OCI-LY7 (cell line): Measurements from ENCODE around the gene MAP1A. TPM values are rescaled to one million over a fixed set of nuclear protein-coding genes. Genes with fewer than 3 reads are reported as not detected.

Experiments
- BruUV-seq: library from RNA; stranded (reverse); fragments of 400-500 nt; replicated peaks from 2 replicates; lab custom pipeline; 2021; lab: Mats Ljungman, UMichigan
- CTCF ChIA-PET: fragments of 300-600 bp; sonication (Branson Sonifier 250); formaldehyde crosslinking; loops from one replicate; lab custom pipeline; 2022; ENCODE audit warnings: antibody characterized with exemption; ENCODE audit not compliant: unreplicated experiment; lab: Charles Lee
- POLR2A ChIA-PET: fragments of 300-600 bp; sonication (Branson Sonifier 250); formaldehyde crosslinking; loops from one replicate; lab custom pipeline; 2022; ENCODE audit warnings: antibody characterized with exemption; lab: Charles Lee
- DNase-seq: peaks from one replicate; pipeline ENCODE4 v3.0.0-alpha.2; 2015; ENCODE audit warnings: low spot score
- H2AFZ ChIP-seq: fragments of 200-600 bp; sonication (generic), shearing (Covaris generic); 2 replicates; pipeline ENCODE4 v1.6.1; 2014; ENCODE audit warnings: mild to moderate bottlenecking, antibody characterized with exemption, low read length, moderate library complexity
- H3K27ac ChIP-seq: fragments of 200-600 bp; sonication (generic); 2 replicates; pipeline ENCODE4 v1.5.1; 2014; ENCODE audit warnings: mixed run types, low read depth, mild to moderate bottlenecking, moderate library complexity, low read length, inconsistent platforms; ENCODE audit not compliant: poor library complexity, severe bottlenecking
- H3K36me3 ChIP-seq: fragments of 200-600 bp; sonication (generic); 2 replicates; pipeline ENCODE4 v1.6.1; 2014; ENCODE audit warnings: mild to moderate bottlenecking, antibody characterized with exemption, low read length, moderate library complexity, mixed read lengths; ENCODE audit not compliant: insufficient read depth
- H3K4me1 ChIP-seq: fragments of 200-600 bp; sonication (generic); 2 replicates; pipeline ENCODE4 v1.5.1; 2014; ENCODE audit warnings: mild to moderate bottlenecking, low read length; ENCODE audit not compliant: insufficient read depth, poor library complexity, severe bottlenecking
- H3K4me2 ChIP-seq: fragments of 200-600 bp; sonication (generic); 2 replicates; pipeline ENCODE4 v1.6.1; 2014; ENCODE audit warnings: mild to moderate bottlenecking, low read length
- H3K4me3 ChIP-seq: fragments of 200-600 bp; sonication (generic); 2 replicates; pipeline ENCODE4 v1.5.1; 2014; ENCODE audit warnings: mild to moderate bottlenecking, low read depth, low read length; ENCODE audit not compliant: poor library complexity, severe bottlenecking
- H3K79me2 ChIP-seq: fragments of 200-600 bp; sonication (generic); 2 replicates; pipeline ENCODE4 v1.6.1; 2016; ENCODE audit warnings: low read depth, mild to moderate bottlenecking, low read length, moderate library complexity, mixed read lengths; ENCODE audit not compliant: insufficient read depth
- H3K9me2 ChIP-seq: fragments of 200-600 bp; sonication (generic); 2 replicates; pipeline ENCODE4 v1.6.1; 2016; ENCODE audit warnings: mild to moderate bottlenecking, low read length, mixed read lengths; ENCODE audit not compliant: insufficient read depth
- H3K9me3 ChIP-seq: fragments of 200-600 bp; sonication (generic); 2 replicates; pipeline ENCODE4 v1.6.1; 2014; ENCODE audit warnings: mild to moderate bottlenecking, mixed run types, low read length, mixed read lengths
- H4K20me1 ChIP-seq: fragments of 200-600 bp; sonication (generic); 2 replicates; pipeline ENCODE4 v1.6.1; 2014; ENCODE audit warnings: mild to moderate bottlenecking, antibody characterized with exemption, low read length, moderate library complexity, mixed read lengths; ENCODE audit not compliant: insufficient read depth
- EZH2phosphoT487 ChIP-seq: fragments of 200-600 bp; sonication (generic); IDR thresholded peaks from 2 replicates; pipeline ENCODE4 v1.6.1; 2018; ENCODE audit warnings: low read depth, borderline replicate concordance, mild to moderate bottlenecking, mixed run types, antibody characterized with exemption, low read length, moderate library complexity, mixed read lengths
- intact Hi-C: fragments of 100-400 bp; cut with micrococcal nuclease; formaldehyde crosslinking; loops from one replicate; pipeline ENCODE4 v1.10.0; 2022; ENCODE audit not compliant: unreplicated experiment
- total RNA-seq, 2 experiments: library from RNA; depleted of rRNA in 1 of 2; stranded (reverse); fragments of >200 nt in 1 of 2; shearing (Covaris generic) in 1 of 2; gene quantifications; 2 replicates each; pipeline ENCODE4 v1.2.3, GENCODE V29; 2014 to 2022
- TF ChIP-seq, protein P1 (sequence below): fragments of 200-600 bp; sonication (generic); conservative IDR thresholded peaks from 2 replicates; pipeline ENCODE4 v1.5.1; 2014; ENCODE audit warnings: mild to moderate bottlenecking, antibody characterized with exemption, low read length, moderate library complexity, mixed read lengths

MAP1A gene
- total RNA-seq, 2 experiments from 2014 or later: 3.3 to 3.8 TPM

DNA sequence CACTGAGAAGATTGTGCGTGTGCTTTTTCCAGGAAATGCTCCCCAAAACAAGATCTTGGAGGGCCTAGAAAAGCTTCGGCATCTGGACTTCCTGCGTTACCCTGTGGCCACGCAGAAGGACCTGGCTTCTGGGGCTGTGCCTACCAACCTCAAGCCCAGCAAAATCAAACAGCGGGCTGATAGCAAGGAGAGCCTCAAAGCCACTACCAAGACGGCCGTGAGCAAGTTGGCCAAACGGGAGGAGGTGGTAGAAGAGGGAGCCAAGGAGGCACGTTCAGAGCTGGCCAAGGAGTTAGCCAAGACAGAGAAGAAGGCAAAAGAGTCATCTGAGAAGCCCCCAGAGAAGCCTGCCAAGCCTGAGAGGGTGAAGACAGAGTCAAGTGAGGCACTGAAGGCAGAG, 4.8 kb downstream of the MAP1A start:
- Histone ChIP-seq H2AFZ (no peak overlapping the region), H4K20me1 (no peaks in the 10 kb centered on the region), H3K4me2 (no peak overlapping the region), H3K36me3 (peaks cover 5% of the 10 kb centered on the region; the same call in 1 of the 2 replicates), H3K9me2 (no peaks in the 10 kb centered on the region), H3K4me3 (no peak overlapping the region), H3K9me3 (no peaks in the 10 kb centered on the region), H3K79me2 (no peaks in the 10 kb centered on the region), H3K4me1 (peaks cover 33% of the 10 kb centered on the region), H3K27ac (no peak overlapping the region)
- DNase-seq: no peak
- intact Hi-C loops: no loop called here
- no peak for TF ChIP-seq EZH2phosphoT487
- TF ChIP-seq, protein P1, sequence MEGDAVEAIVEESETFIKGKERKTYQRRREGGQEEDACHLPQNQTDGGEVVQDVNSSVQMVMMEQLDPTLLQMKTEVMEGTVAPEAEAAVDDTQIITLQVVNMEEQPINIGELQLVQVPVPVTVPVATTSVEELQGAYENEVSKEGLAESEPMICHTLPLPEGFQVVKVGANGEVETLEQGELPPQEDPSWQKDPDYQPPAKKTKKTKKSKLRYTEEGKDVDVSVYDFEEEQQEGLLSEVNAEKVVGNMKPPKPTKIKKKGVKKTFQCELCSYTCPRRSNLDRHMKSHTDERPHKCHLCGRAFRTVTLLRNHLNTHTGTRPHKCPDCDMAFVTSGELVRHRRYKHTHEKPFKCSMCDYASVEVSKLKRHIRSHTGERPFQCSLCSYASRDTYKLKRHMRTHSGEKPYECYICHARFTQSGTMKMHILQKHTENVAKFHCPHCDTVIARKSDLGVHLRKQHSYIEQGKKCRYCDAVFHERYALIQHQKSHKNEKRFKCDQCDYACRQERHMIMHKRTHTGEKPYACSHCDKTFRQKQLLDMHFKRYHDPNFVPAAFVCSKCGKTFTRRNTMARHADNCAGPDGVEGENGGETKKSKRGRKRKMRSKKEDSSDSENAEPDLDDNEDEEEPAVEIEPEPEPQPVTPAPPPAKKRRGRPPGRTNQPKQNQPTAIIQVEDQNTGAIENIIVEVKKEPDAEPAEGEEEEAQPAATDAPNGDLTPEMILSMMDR: no peak
- ChIA-PET POLR2A (interaction anchor here (0.9 to 1.1 kb wide), 2 partner anchors 11 to 249 kb away, joined by 4 read pairs; no protein-coding TSS in a partner anchor), CTCF (no interaction called here)
- BruUV-seq: no TSS peak

DNA sequence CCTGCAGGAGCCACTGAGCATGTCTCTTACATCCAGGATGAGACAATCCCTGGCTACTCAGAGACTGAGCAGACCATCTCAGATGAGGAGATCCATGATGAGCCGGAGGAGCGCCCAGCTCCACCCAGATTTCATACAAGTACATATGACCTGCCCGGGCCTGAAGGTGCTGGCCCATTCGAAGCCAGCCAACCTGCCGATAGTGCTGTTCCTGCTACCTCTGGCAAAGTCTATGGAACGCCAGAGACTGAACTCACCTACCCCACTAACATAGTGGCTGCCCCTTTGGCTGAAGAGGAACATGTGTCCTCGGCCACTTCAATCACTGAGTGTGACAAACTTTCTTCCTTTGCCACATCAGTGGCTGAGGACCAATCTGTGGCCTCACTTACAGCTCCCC, 6.2 kb downstream of the MAP1A start:
- intact Hi-C loops: no loop called here
- peaks cover 5% of the 10 kb centered on the region; the same call in 1 of the 2 replicates for H3K36me3 ChIP-seq
- no peak overlapping the region for H3K4me3 ChIP-seq
- no peaks in the 10 kb centered on the region for H3K79me2 ChIP-seq
- TF ChIP-seq, protein P1: no peak
- TF ChIP-seq EZH2phosphoT487: no peak
- H2AFZ ChIP-seq: no peak overlapping the region
- POLR2A ChIA-PET: no interaction called here
- no peaks in the 10 kb centered on the region for H3K9me2 ChIP-seq
- peaks cover 22% of the 10 kb centered on the region for H3K4me1 ChIP-seq
- H3K9me3 ChIP-seq: no peaks in the 10 kb centered on the region
- DNase-seq: no peak
- CTCF ChIA-PET: no interaction called here
- H4K20me1 ChIP-seq: no peaks in the 10 kb centered on the region
- H3K27ac ChIP-seq: no peak overlapping the region
- BruUV-seq: no TSS peak
- H3K4me2 ChIP-seq: no peak overlapping the region

DNA sequence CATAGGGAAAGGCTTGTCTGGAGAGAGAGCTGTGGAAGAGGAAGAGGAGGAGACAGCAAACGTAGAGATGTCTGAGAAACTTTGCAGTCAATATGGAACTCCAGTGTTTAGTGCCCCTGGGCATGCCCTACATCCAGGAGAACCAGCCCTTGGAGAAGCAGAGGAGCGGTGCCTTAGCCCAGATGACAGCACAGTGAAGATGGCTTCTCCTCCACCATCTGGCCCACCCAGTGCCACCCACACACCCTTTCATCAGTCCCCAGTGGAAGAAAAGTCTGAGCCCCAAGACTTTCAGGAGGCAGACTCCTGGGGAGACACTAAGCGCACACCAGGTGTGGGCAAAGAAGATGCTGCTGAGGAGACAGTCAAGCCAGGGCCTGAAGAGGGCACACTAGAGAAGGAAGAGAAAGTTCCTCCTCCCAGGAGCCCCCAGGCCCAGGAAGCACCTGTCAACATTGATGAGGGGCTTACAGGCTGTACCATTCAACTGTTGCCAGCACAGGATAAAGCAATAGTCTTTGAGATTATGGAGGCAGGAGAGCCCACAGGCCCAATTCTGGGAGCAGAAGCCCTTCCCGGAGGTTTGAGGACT, 6.9 kb downstream of the MAP1A start:
- intact Hi-C loops: no loop called here
- POLR2A ChIA-PET: no interaction called here
- Histone ChIP-seq H4K20me1 (no peaks in the 10 kb centered on the region), H2AFZ (0 out of 2 replicates have a peak overlapping the region, but pooled peaks have one; percentile 11), H3K9me2 (no peaks in the 10 kb centered on the region), H3K27ac (no peak overlapping the region), H3K36me3 (peaks cover 5% of the 10 kb centered on the region; the same call in 1 of the 2 replicates), H3K9me3 (no peaks in the 10 kb centered on the region), H3K4me1 (peaks cover 15% of the 10 kb centered on the region), H3K4me2 (no peak overlapping the region), H3K79me2 (no peaks in the 10 kb centered on the region), H3K4me3 (no peak overlapping the region)
- TF ChIP-seq, protein P1: peak; percentile 72
- no peak for TF ChIP-seq EZH2phosphoT487
- BruUV-seq: no TSS peak
- DNase-seq: peak; percentile 75
- CTCF ChIA-PET: no interaction called here
